MM.1S (cell line): Measurements from ENCODE around the gene PCTP.

ENCODE experiments used
- DNase-seq: peaks from one replicate; pipeline ENCODE4 v3.0.0-alpha.2; 2015
- H2AFZ ChIP-seq: fragments of 300-600 bp; sonication (generic); 2 replicates; pipeline ENCODE4 v1.6.0; 2016; ENCODE audit warnings: antibody characterized with exemption, low read length
- H3F3A ChIP-seq: fragments of 300-600 bp; sonication (generic); 2 replicates; pipeline ENCODE4 v1.6.1; 2016; ENCODE audit warnings: mild to moderate bottlenecking, antibody characterized with exemption, low read length, moderate library complexity, mixed read lengths; ENCODE audit not compliant: insufficient read depth
- H3K27ac ChIP-seq: fragments of 300-600 bp; sonication (generic); 2 replicates; pipeline ENCODE4 v1.5.1; 2016; ENCODE audit warnings: mild to moderate bottlenecking, low read length
- H3K27me3 ChIP-seq: fragments of 300-600 bp; sonication (generic); replicated peaks from 2 replicates; pipeline ENCODE4 v1.6.0; 2016; ENCODE audit warnings: low read length; ENCODE audit not compliant: insufficient read depth
- H3K36me3 ChIP-seq: fragments of 300-600 bp; sonication (generic); replicated peaks from 2 replicates; pipeline ENCODE4 v1.6.1; 2016; ENCODE audit warnings: mild to moderate bottlenecking, low read length, mixed read lengths; ENCODE audit not compliant: insufficient read depth
- H3K4me1 ChIP-seq: fragments of 300-600 bp; sonication (generic); 2 replicates; pipeline ENCODE4 v1.6.1; 2016; ENCODE audit warnings: low read length, mixed read lengths
- H3K4me2 ChIP-seq: fragments of 300-600 bp; sonication (generic); 2 replicates; pipeline ENCODE4 v1.6.0; 2016; ENCODE audit warnings: low read depth, low read length
- H3K4me3 ChIP-seq: fragments of 300-600 bp; sonication (generic); 2 replicates; pipeline ENCODE4 v1.5.1; 2016; ENCODE audit warnings: low read length, mixed read lengths
- H3K79me2 ChIP-seq: fragments of 300-600 bp; sonication (generic); 2 replicates; pipeline ENCODE4 v1.6.1; 2016; ENCODE audit warnings: mixed run types, low read length, mixed read lengths
- H3K9ac ChIP-seq: fragments of 300-600 bp; sonication (generic); 2 replicates; pipeline ENCODE4 v1.6.1; 2016; ENCODE audit warnings: low read length, mixed read lengths
- H3K9me2 ChIP-seq: fragments of 300-600 bp; sonication (generic); replicated peaks from 2 replicates; pipeline ENCODE4 v1.6.1; 2016; ENCODE audit warnings: mild to moderate bottlenecking, low read length, mixed read lengths; ENCODE audit not compliant: insufficient read depth
- H3K9me3 ChIP-seq: fragments of 300-600 bp; sonication (generic); replicated peaks from 2 replicates; pipeline ENCODE4 v1.6.1; 2016; ENCODE audit warnings: mild to moderate bottlenecking, low read length, mixed read lengths; ENCODE audit not compliant: insufficient read depth
- H4K20me1 ChIP-seq: fragments of 300-600 bp; sonication (generic); 2 replicates; pipeline ENCODE4 v1.6.1; 2016; ENCODE audit warnings: mild to moderate bottlenecking, low read length, moderate library complexity, mixed read lengths; ENCODE audit not compliant: insufficient read depth
- EZH2 ChIP-seq: fragments of 300-600 bp; sonication (generic); optimal IDR thresholded peaks from 2 replicates; pipeline ENCODE3; 2017; ENCODE audit warnings: low read depth, mild to moderate bottlenecking, antibody characterized with exemption, low read length, mixed read lengths
- EZH2phosphoT487 ChIP-seq: fragments of 300-600 bp; sonication (generic); IDR thresholded peaks from 2 replicates; pipeline ENCODE4 v1.6.1; 2018; ENCODE audit warnings: antibody characterized with exemption, low read length
- TF ChIP-seq, protein P1 (sequence below): fragments of 300-600 bp; sonication (generic); IDR thresholded peaks from 2 replicates; pipeline ENCODE4 v1.5.1; 2016; ENCODE audit warnings: antibody characterized with exemption, low read length, mixed read lengths

Gene PCTP

GRCh38 chr17:55758171-55758570 lies 7.3 kb downstream of the PCTP start:
- no peak overlapping the region for H2AFZ ChIP-seq
- no peaks in the 10 kb centered on the region for H3K36me3 ChIP-seq
- no peak overlapping the region for H3K27ac ChIP-seq
- H3K4me2 ChIP-seq = no peak overlapping the region
- no peaks in the 10 kb centered on the region for H4K20me1 ChIP-seq
- H3F3A ChIP-seq = no peaks in the 10 kb centered on the region
- H3K9me2 ChIP-seq = no peaks in the 10 kb centered on the region
- no peaks in the 10 kb centered on the region for H3K9me3 ChIP-seq
- no peak overlapping the region for H3K4me3 ChIP-seq
- no peaks in the 10 kb centered on the region for H3K27me3 ChIP-seq
- TF ChIP-seq, protein P1, sequence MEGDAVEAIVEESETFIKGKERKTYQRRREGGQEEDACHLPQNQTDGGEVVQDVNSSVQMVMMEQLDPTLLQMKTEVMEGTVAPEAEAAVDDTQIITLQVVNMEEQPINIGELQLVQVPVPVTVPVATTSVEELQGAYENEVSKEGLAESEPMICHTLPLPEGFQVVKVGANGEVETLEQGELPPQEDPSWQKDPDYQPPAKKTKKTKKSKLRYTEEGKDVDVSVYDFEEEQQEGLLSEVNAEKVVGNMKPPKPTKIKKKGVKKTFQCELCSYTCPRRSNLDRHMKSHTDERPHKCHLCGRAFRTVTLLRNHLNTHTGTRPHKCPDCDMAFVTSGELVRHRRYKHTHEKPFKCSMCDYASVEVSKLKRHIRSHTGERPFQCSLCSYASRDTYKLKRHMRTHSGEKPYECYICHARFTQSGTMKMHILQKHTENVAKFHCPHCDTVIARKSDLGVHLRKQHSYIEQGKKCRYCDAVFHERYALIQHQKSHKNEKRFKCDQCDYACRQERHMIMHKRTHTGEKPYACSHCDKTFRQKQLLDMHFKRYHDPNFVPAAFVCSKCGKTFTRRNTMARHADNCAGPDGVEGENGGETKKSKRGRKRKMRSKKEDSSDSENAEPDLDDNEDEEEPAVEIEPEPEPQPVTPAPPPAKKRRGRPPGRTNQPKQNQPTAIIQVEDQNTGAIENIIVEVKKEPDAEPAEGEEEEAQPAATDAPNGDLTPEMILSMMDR = no peak
- DNase-seq = no peak
- H3K79me2 ChIP-seq = no peaks in the 10 kb centered on the region
- no peak overlapping the region for H3K9ac ChIP-seq
- H3K4me1 ChIP-seq = no peaks in the 10 kb centered on the region

DNA sequence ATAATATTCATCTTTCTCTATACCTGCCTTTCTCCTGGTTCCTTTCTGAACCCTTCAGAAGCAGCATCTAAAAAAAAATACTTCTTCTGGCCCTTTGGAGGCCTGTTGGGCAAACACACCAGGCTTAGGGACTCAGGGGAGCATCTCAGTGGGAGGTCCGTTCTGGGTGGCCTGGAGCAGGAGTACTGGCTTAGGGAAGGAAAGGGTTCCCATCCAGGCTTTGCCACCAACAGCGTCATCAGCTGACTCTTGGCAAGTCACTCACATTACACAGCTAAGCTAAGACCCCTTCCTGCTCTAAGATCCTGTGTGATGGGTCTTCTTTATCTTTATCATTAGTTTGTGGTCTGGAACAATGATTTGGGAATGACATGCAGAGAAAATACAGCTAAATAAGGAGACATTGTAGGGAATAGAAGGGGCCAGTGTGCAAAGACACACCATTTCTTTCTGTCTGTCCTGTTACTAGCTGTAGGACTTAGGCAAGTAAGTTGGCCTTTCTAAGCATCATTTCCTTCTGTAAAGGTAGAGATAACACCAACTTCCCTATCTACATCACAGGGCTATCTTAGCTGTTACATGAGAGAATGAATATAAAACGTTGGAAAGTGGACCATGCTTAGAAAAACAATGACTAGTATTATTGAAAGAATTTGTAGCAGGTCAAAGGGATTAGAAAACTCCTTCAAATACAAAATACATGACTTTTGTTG lies 9.9 kb downstream of the PCTP start:
- Histone ChIP-seq H3K27ac (no peak overlapping the region), H3K27me3 (no peaks in the 10 kb centered on the region), H4K20me1 (no peaks in the 10 kb centered on the region), H3K9me3 (no peaks in the 10 kb centered on the region), H3K4me3 (no peak overlapping the region), H3F3A (no peaks in the 10 kb centered on the region), H3K4me2 (no peak overlapping the region), H3K36me3 (no peaks in the 10 kb centered on the region), H2AFZ (no peak overlapping the region), H3K79me2 (no peaks in the 10 kb centered on the region), H3K4me1 (no peaks in the 10 kb centered on the region), H3K9ac (no peak overlapping the region), H3K9me2 (no peaks in the 10 kb centered on the region)
- no peak for DNase-seq
- TF ChIP-seq EZH2phosphoT487 (no peak), EZH2 (no peak)
- TF ChIP-seq, protein P1 = no peak

DNA sequence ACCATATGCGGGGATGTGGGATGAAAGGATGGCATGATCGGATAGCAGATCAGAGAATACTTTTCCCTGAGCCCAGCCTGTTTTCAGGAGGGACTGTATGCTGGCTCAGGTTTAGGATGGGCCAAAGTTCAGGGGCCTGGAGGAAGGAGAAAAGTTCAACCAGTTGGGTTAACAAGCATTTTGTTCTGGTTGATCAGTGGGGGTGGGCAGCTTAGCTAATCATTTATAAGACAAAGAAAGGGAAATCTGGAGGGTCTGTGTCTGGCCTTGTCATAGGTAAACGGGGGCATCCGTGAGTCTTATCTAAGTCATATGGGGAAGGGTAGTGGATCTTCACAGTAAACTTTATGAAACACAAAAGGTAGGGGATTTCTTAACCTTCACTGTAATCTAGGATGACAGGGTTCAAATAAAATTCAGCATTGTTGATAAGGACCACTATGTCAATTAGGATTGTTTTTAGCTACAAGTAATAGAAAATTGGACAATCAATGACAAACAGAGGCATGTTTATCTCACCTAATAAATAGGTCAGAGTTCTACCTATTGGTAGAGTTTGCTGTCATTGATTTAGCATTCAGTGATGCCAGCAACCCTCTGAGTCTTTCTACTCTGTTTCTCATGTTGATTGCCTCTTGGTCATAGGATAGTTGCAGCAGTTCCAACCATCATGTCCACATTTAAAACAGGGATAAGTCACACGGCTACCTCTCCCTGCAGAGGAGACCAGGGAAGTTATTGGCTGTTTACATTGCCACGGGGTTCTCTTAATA lies 11.4 kb downstream of the PCTP start:
- no peaks in the 10 kb centered on the region for H3K9me3 ChIP-seq
- no peaks in the 10 kb centered on the region for H4K20me1 ChIP-seq
- H3K9me2 ChIP-seq = no peaks in the 10 kb centered on the region
- no peak overlapping the region for H3K27ac ChIP-seq
- no peaks in the 10 kb centered on the region for H3K4me1 ChIP-seq
- H3K9ac ChIP-seq = no peak overlapping the region
- no peak for DNase-seq
- no peaks in the 10 kb centered on the region for H3K36me3 ChIP-seq
- no peak overlapping the region for H2AFZ ChIP-seq
- no peaks in the 10 kb centered on the region for H3K27me3 ChIP-seq
- H3K4me2 ChIP-seq = no peak overlapping the region
- no peak overlapping the region for H3K4me3 ChIP-seq
- H3K79me2 ChIP-seq = no peaks in the 10 kb centered on the region
- H3F3A ChIP-seq = no peaks in the 10 kb centered on the region
- TF ChIP-seq, protein P1 = no peak
- no peak for TF ChIP-seq EZH2phosphoT487
- no peak for TF ChIP-seq EZH2
